ENCODE measurements around the gene KIF5C. TPM values are rescaled to one million over a fixed set of nuclear protein-coding genes. Genes with fewer than 3 reads are reported as not detected.

The KIF5C gene
- total RNA-seq, 1 donor from 2014 or later: 0.47 TPM

- H3K27ac ChIP-seq (replicated peaks): no peak overlapping the region
- no peak overlapping the region for H3K4me3 ChIP-seq
- H3K27me3 ChIP-seq (ENCODE audit: low read depth): no peaks in the 10 kb centered on the region
- H3K4me1 ChIP-seq: no peaks in the 10 kb centered on the region
- intact Hi-C loops (cut with micrococcal nuclease): no loop called here
- H3K9me3 ChIP-seq (replicated peaks): no peaks in the 10 kb centered on the region
- DNase-seq: no peak
- H3K36me3 ChIP-seq: no peaks in the 10 kb centered on the region
- no peak for TF ChIP-seq CTCF (IDR thresholded peaks at IDR 0.05; ENCODE audit: borderline replicate concordance)
Observed at GRCh38 chr2:148957023-148957422, 82.0 kb downstream of the KIF5C start.

- H3K4me3 ChIP-seq: no peak overlapping the region
- H3K9me3 ChIP-seq (replicated peaks): no peaks in the 10 kb centered on the region
- no peak for TF ChIP-seq CTCF (IDR thresholded peaks at IDR 0.05; ENCODE audit: borderline replicate concordance)
- no peaks in the 10 kb centered on the region for H3K4me1 ChIP-seq
- no peak overlapping the region for H3K27ac ChIP-seq (replicated peaks)
- intact Hi-C loops (cut with micrococcal nuclease): no loop called here
- H3K36me3 ChIP-seq: no peaks in the 10 kb centered on the region
- DNase-seq: no peak
- H3K27me3 ChIP-seq (ENCODE audit: low read depth): peaks cover 14% of the 10 kb centered on the region
Observed at GRCh38 chr2:148959745-148960144, 84.7 kb downstream of the KIF5C start.

GRCh38 chr2:148960483-148960882, 85.5 kb downstream of the KIF5C start:
- no peak for TF ChIP-seq CTCF (IDR thresholded peaks at IDR 0.05; ENCODE audit: borderline replicate concordance)
- H3K36me3 ChIP-seq: no peaks in the 10 kb centered on the region
- no peaks in the 10 kb centered on the region for H3K4me1 ChIP-seq
- peaks cover 14% of the 10 kb centered on the region for H3K27me3 ChIP-seq (ENCODE audit: low read depth)
- H3K4me3 ChIP-seq: no peak overlapping the region
- H3K27ac ChIP-seq (replicated peaks): no peak overlapping the region
- no peaks in the 10 kb centered on the region for H3K9me3 ChIP-seq (replicated peaks)
- no peak for DNase-seq
- intact Hi-C loops (cut with micrococcal nuclease): no loop called here

- peaks cover 14% of the 10 kb centered on the region for H3K27me3 ChIP-seq (ENCODE audit: low read depth)
- no peak for TF ChIP-seq CTCF (IDR thresholded peaks at IDR 0.05; ENCODE audit: borderline replicate concordance)
- no peak overlapping the region for H3K27ac ChIP-seq (replicated peaks)
- no peaks in the 10 kb centered on the region for H3K36me3 ChIP-seq
- intact Hi-C loops (cut with micrococcal nuclease): no loop called here
- no peaks in the 10 kb centered on the region for H3K4me1 ChIP-seq
- H3K4me3 ChIP-seq: no peak overlapping the region
- DNase-seq: no peak
- no peaks in the 10 kb centered on the region for H3K9me3 ChIP-seq (replicated peaks)
Observed at GRCh38 chr2:148963461-148963860, 88.4 kb downstream of the KIF5C start.

GRCh38 chr2:148965623-148966437, 90.8 kb downstream of the KIF5C start:
- H3K4me1 ChIP-seq: no peaks in the 10 kb centered on the region
- TF ChIP-seq CTCF (IDR thresholded peaks at IDR 0.05; ENCODE audit: borderline replicate concordance): no peak
- intact Hi-C loops (cut with micrococcal nuclease): no loop called here

More at GRCh38 chr2:148965623-148966437, 90.8 kb downstream of the KIF5C start:
- H3K9me3 ChIP-seq (replicated peaks): no peaks in the 10 kb centered on the region
- no peak overlapping the region for H3K4me3 ChIP-seq
- H3K27me3 ChIP-seq (ENCODE audit: low read depth): peaks cover 14% of the 10 kb centered on the region
- H3K27ac ChIP-seq (replicated peaks): no peak overlapping the region
- no peaks in the 10 kb centered on the region for H3K36me3 ChIP-seq
- DNase-seq: no peak

Measured in left ventricle myocardium inferior (tissue), 1 donor.